Measurements from ENCODE around the gene USP2.

DNA sequence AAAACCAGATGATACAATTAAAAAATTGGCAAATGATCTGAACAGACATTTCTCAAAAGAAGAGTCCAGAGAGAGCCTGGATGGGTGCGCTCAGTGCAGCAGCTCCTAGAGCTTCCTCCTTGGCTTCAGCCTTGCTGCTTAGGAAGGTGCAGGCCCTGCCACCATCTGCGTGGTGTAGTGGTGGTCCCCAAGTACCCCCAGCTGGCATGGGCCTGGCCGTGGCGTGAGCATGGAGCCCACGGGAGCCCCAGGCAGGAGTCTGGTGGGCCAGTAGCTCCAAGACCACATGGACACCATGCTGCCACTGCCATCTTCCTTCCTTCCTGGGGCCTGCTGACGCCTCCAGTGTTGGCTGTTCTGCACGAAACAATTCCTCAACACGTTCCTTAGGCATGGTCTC, 21.0 kb upstream of the USP2 start:
- TF ChIP-seq, protein P1, sequence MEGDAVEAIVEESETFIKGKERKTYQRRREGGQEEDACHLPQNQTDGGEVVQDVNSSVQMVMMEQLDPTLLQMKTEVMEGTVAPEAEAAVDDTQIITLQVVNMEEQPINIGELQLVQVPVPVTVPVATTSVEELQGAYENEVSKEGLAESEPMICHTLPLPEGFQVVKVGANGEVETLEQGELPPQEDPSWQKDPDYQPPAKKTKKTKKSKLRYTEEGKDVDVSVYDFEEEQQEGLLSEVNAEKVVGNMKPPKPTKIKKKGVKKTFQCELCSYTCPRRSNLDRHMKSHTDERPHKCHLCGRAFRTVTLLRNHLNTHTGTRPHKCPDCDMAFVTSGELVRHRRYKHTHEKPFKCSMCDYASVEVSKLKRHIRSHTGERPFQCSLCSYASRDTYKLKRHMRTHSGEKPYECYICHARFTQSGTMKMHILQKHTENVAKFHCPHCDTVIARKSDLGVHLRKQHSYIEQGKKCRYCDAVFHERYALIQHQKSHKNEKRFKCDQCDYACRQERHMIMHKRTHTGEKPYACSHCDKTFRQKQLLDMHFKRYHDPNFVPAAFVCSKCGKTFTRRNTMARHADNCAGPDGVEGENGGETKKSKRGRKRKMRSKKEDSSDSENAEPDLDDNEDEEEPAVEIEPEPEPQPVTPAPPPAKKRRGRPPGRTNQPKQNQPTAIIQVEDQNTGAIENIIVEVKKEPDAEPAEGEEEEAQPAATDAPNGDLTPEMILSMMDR (IDR thresholded peaks at IDR 0.05) = no peak
- TF ChIP-seq POLR2AphosphoS5 (IDR thresholded peaks at IDR 0.05) (no peak), POLR2A (IDR thresholded peaks at IDR 0.05) (no peak)
